GM23338 (cell line): ENCODE results near the gene MT1A. TPM values are rescaled to one million over a fixed set of nuclear protein-coding genes. Genes with fewer than 3 reads are reported as not detected.

ENCODE experiments used
- ATAC-seq: fragments of 200-7000 bp; cut with Tn5 transposase; 3 replicates; pipeline ENCODE4 v1.9.1; 2020
- DNase-seq: peaks from one replicate; pipeline ENCODE4 v3.0.0-alpha.2; 2015; ENCODE audit warnings: low spot score
- H2AFZ ChIP-seq: fragments of 200-600 bp; sonication (generic); 2 replicates; pipeline ENCODE4 v1.8.0; 2016; ENCODE audit warnings: antibody characterized with exemption, mild to moderate bottlenecking, moderate library complexity
- H3F3A ChIP-seq: fragments of 200-600 bp; sonication (generic); replicated peaks from 2 replicates; pipeline ENCODE4 v1.8.0; 2017; ENCODE audit warnings: antibody characterized with exemption, mixed run types, low read depth
- H3K27ac ChIP-seq: fragments of 200-600 bp; sonication (generic); 2 replicates; pipeline ENCODE4 v1.6.1; 2016; ENCODE audit warnings: low read depth
- H3K27me3 ChIP-seq: fragments of 200-600 bp; sonication (generic); 2 replicates; pipeline ENCODE4 v1.8.0; 2016; ENCODE audit warnings: mild to moderate bottlenecking, mixed run types, moderate library complexity; ENCODE audit not compliant: insufficient read depth
- H3K36me3 ChIP-seq: fragments of 200-600 bp; sonication (generic); 2 replicates; pipeline ENCODE4 v1.8.0; 2016; ENCODE audit warnings: mild to moderate bottlenecking; ENCODE audit not compliant: insufficient read depth
- H3K4me1 ChIP-seq: fragments of 200-600 bp; sonication (generic); 2 replicates; pipeline ENCODE4 v1.8.0; 2016; ENCODE audit warnings: mild to moderate bottlenecking, moderate library complexity; ENCODE audit not compliant: insufficient read depth
- H3K4me2 ChIP-seq: fragments of 200-600 bp; sonication (generic); 2 replicates; pipeline ENCODE4 v1.7.1; 2017; ENCODE audit warnings: mixed run types
- H3K4me3 ChIP-seq: fragments of 200-600 bp; sonication (generic); 2 replicates; pipeline ENCODE4 v1.6.1; 2016; ENCODE audit warnings: mixed run types
- H3K79me2 ChIP-seq: fragments of 200-600 bp; sonication (generic); replicated peaks from 2 replicates; pipeline ENCODE4 v1.8.0; 2017; ENCODE audit warnings: mild to moderate bottlenecking; ENCODE audit not compliant: insufficient read depth
- H3K9me2 ChIP-seq: fragments of 200-600 bp; sonication (generic); 2 replicates; pipeline ENCODE4 v1.8.0; 2017; ENCODE audit not compliant: insufficient read depth
- H4K20me1 ChIP-seq: fragments of 200-600 bp; sonication (generic); replicated peaks from 2 replicates; pipeline ENCODE4 v1.8.0; 2017; ENCODE audit warnings: mild to moderate bottlenecking; ENCODE audit not compliant: insufficient read depth
- H3K27ac Mint-ChIP-seq: 2 replicates; pipeline ENCODE4 v1.8.0; 2020; ENCODE audit warnings: inconsistent platforms, mild to moderate bottlenecking, moderate library complexity, mixed read lengths
- H3K27me3 Mint-ChIP-seq: 3 replicates; pipeline ENCODE4 v1.8.0; 2022; ENCODE audit warnings: low read depth, mild to moderate bottlenecking, moderate library complexity, mixed read lengths, inconsistent platforms; ENCODE audit not compliant: insufficient read depth, poor library complexity
- H3K36me3 Mint-ChIP-seq: 3 replicates; pipeline ENCODE4 v1.8.0; 2021; ENCODE audit warnings: low read depth, mild to moderate bottlenecking, inconsistent platforms, moderate library complexity, mixed read lengths
- H3K4me1 Mint-ChIP-seq: 3 replicates; pipeline ENCODE4 v1.8.0; 2020; ENCODE audit warnings: mild to moderate bottlenecking, inconsistent platforms, mixed read lengths
- H3K4me3 Mint-ChIP-seq: 3 replicates; pipeline ENCODE4 v1.8.0; 2021; ENCODE audit warnings: moderate library complexity, mild to moderate bottlenecking, inconsistent platforms, mixed read lengths
- H3K9me3 Mint-ChIP-seq: 3 replicates; pipeline ENCODE4 v1.8.0; 2020; ENCODE audit warnings: moderate library complexity, mild to moderate bottlenecking, inconsistent platforms, mixed read lengths
- EZH2 ChIP-seq: fragments of 200-600 bp; sonication (generic); IDR thresholded peaks from one replicate; pipeline ENCODE4 v1.8.0; 2017; ENCODE audit warnings: antibody characterized with exemption, mild to moderate bottlenecking, low read depth; ENCODE audit not compliant: unreplicated experiment
- NANOG ChIP-seq: IDR thresholded peaks from 2 replicates; pipeline ENCODE4 v1.6.1; 2016; ENCODE audit warnings: antibody characterized with exemption, borderline replicate concordance
- ZNF331 ChIP-seq: fragments of 250-450 bp; sonication (Bioruptor Pico); IDR thresholded peaks from 2 replicates; pipeline ENCODE4 v1.5.0; 2020; ENCODE audit warnings: low read depth, mild to moderate bottlenecking, moderate library complexity
- polyA plus RNA-seq: library from polyadenylated mRNA; unstranded; fragments of >200 nt; fragmentation: Nextera tagmentation; extraction: Ambion mirVana; gene quantifications from 2 replicates; pipeline ENCODE4 v1.2.1, GENCODE V29; 2016
- total RNA-seq: library from RNA; depleted of rRNA; stranded (reverse); fragments of >200 nt; shearing (Covaris generic); gene quantifications from 2 replicates; pipeline ENCODE4 v1.2.3, GENCODE V29; 2014
- TF ChIP-seq, protein P1 (sequence below): IDR thresholded peaks from one replicate; pipeline ENCODE4 v1.6.1; 2018; ENCODE audit warnings: antibody characterized with exemption; ENCODE audit not compliant: unreplicated experiment
- TF ChIP-seq, protein P2 (sequence below): IDR thresholded peaks from 2 replicates; pipeline ENCODE4 v1.6.1; 2016; ENCODE audit warnings: antibody characterized with exemption

MT1A gene
- total and polyA plus RNA-seq, 2 experiments from 2014 or later, result 2.5 TPM; not detected in 1

DNA sequence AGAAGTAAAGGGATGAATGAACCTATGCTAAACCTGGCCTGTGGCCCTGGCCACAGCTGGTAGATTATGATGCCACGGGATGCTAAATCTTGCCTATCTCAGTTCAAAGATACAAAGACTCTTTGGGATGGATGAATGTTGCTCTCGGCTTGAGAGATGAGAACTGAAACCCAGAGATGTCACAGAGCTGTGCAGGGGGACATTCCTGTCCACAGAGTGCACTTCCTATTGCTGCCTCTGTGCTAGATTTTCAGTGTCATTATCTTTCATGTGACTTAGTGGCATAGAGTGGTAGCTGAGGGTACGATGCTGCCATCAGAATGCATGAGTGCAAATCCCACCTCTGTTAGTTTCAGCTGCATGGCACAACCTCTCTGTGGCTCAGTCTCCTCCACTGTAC, 8.3 kb upstream of the MT1A start:
- Histone ChIP-seq H3K4me2 (no peak overlapping the region), H3K4me1 (peaks cover 22% of the 10 kb centered on the region; the same call in 1 of the 2 replicates), H3K4me3 (no peak overlapping the region), H3K27ac (no peak overlapping the region), H3K27me3 (peaks cover 100% of the 10 kb centered on the region), H3K79me2 (no peaks in the 10 kb centered on the region), H3K9me2 (no peaks in the 10 kb centered on the region), H4K20me1 (peaks cover 19% of the 10 kb centered on the region), H2AFZ (no peak overlapping the region), H3K36me3 (no peaks in the 10 kb centered on the region), H3F3A (peaks cover 9% of the 10 kb centered on the region; the same call in 1 of the 2 replicates)
- peak; percentile 33 for TF ChIP-seq EZH2
- TF ChIP-seq NANOG, result no peak
- H3K27me3 Mint-ChIP-seq, result peaks cover 99% of the 10 kb centered on the region
- H3K27ac Mint-ChIP-seq, result no peak overlapping the region
- no peak overlapping the region for H3K4me3 Mint-ChIP-seq
- H3K36me3 Mint-ChIP-seq, result peaks cover 14% of the 10 kb centered on the region; the same call in 2 of the 3 replicates
- no peaks in the 10 kb centered on the region; the same call in 2 of the 3 replicates for H3K9me3 Mint-ChIP-seq
- DNase-seq (no peak), ATAC-seq (no peak)
- peaks cover 28% of the 10 kb centered on the region for H3K4me1 Mint-ChIP-seq

DNA sequence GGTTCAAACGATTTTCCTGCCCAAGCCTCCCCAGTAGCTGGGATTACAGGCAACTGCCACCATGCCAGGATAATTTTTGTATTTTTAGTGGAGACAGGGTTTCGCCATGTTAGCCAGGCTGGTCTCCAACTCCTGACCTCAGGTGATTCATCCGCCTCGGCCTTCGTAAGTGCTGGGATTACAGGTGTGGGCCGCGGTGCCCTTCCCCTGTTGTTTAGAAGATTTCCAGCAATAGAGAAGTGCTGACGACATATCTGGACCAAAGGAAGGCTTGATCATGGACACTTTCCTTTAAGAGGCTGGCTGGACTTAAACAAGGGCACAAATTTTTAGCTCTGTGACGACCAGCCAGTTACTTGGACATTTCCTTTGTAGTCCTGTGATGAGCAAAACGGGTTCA, 7.3 kb upstream of the MT1A start:
- H3K27ac ChIP-seq, result no peak overlapping the region
- H3K27me3 ChIP-seq, result peaks cover 100% of the 10 kb centered on the region
- Mint-ChIP-seq H3K27ac (no peak overlapping the region), H3K4me1 (peaks cover 27% of the 10 kb centered on the region), H3K27me3 (peaks cover 100% of the 10 kb centered on the region), H3K9me3 (no peaks in the 10 kb centered on the region; the same call in 2 of the 3 replicates), H3K36me3 (peaks cover 12% of the 10 kb centered on the region; the same call in 2 of the 3 replicates), H3K4me3 (peak overlapping the region; percentile 76; the same call in 2 of the 3 replicates)
- H3K4me1 ChIP-seq, result peaks cover 14% of the 10 kb centered on the region; the same call in 1 of the 2 replicates
- H3K4me3 ChIP-seq, result no peak overlapping the region; the same call in 1 of the 2 replicates
- TF ChIP-seq, protein P1, sequence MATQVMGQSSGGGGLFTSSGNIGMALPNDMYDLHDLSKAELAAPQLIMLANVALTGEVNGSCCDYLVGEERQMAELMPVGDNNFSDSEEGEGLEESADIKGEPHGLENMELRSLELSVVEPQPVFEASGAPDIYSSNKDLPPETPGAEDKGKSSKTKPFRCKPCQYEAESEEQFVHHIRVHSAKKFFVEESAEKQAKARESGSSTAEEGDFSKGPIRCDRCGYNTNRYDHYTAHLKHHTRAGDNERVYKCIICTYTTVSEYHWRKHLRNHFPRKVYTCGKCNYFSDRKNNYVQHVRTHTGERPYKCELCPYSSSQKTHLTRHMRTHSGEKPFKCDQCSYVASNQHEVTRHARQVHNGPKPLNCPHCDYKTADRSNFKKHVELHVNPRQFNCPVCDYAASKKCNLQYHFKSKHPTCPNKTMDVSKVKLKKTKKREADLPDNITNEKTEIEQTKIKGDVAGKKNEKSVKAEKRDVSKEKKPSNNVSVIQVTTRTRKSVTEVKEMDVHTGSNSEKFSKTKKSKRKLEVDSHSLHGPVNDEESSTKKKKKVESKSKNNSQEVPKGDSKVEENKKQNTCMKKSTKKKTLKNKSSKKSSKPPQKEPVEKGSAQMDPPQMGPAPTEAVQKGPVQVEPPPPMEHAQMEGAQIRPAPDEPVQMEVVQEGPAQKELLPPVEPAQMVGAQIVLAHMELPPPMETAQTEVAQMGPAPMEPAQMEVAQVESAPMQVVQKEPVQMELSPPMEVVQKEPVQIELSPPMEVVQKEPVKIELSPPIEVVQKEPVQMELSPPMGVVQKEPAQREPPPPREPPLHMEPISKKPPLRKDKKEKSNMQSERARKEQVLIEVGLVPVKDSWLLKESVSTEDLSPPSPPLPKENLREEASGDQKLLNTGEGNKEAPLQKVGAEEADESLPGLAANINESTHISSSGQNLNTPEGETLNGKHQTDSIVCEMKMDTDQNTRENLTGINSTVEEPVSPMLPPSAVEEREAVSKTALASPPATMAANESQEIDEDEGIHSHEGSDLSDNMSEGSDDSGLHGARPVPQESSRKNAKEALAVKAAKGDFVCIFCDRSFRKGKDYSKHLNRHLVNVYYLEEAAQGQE, result no peak
- peak; percentile 62 for TF ChIP-seq EZH2
- H3K36me3 ChIP-seq, result no peaks in the 10 kb centered on the region
- H3K4me2 ChIP-seq, result no peak overlapping the region
- H2AFZ ChIP-seq, result no peak overlapping the region
- H3F3A ChIP-seq, result peaks cover 4% of the 10 kb centered on the region; the same call in 1 of the 2 replicates
- no peaks in the 10 kb centered on the region for H3K9me2 ChIP-seq
- DNase-seq (no peak), ATAC-seq (no peak)
- peaks cover 19% of the 10 kb centered on the region for H4K20me1 ChIP-seq
- no peaks in the 10 kb centered on the region for H3K79me2 ChIP-seq

DNA sequence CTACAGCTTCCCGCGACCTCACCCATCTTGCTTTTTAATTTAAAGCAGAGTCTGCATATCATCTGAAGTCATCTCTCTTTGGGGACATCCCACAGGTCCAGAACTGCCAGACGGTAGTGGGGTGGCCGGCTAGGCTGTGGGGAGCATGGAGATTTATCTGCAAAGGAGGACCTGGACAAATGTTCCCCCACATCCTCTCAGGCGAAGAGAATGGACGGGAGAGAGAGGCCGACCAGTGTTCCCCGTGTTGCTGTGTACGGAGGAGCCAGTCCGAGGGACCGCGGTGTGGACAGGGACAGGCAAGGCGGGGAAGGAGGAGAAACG, 6.7 kb upstream of the MT1A start:
- Mint-ChIP-seq H3K9me3 (no peaks in the 10 kb centered on the region; the same call in 2 of the 3 replicates), H3K4me3 (peak overlapping the region; percentile 76), H3K4me1 (peaks cover 26% of the 10 kb centered on the region), H3K27ac (no peak overlapping the region), H3K36me3 (peaks cover 6% of the 10 kb centered on the region; the same call in 2 of the 3 replicates), H3K27me3 (peaks cover 100% of the 10 kb centered on the region)
- Histone ChIP-seq H2AFZ (no peak overlapping the region; the same call in 1 of the 2 replicates), H4K20me1 (peaks cover 19% of the 10 kb centered on the region), H3K36me3 (no peaks in the 10 kb centered on the region), H3F3A (peaks cover 4% of the 10 kb centered on the region; the same call in 1 of the 2 replicates), H3K27me3 (peaks cover 100% of the 10 kb centered on the region), H3K79me2 (no peaks in the 10 kb centered on the region), H3K4me1 (peaks cover 14% of the 10 kb centered on the region; the same call in 1 of the 2 replicates), H3K4me2 (peak overlapping the region; percentile 85), H3K4me3 (peak overlapping the region; percentile 60), H3K9me2 (no peaks in the 10 kb centered on the region), H3K27ac (no peak overlapping the region)
- DNase-seq (no peak), ATAC-seq (no peak)
- TF ChIP-seq, protein P2, sequence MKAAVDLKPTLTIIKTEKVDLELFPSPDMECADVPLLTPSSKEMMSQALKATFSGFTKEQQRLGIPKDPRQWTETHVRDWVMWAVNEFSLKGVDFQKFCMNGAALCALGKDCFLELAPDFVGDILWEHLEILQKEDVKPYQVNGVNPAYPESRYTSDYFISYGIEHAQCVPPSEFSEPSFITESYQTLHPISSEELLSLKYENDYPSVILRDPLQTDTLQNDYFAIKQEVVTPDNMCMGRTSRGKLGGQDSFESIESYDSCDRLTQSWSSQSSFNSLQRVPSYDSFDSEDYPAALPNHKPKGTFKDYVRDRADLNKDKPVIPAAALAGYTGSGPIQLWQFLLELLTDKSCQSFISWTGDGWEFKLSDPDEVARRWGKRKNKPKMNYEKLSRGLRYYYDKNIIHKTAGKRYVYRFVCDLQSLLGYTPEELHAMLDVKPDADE, result no peak
- no peak for TF ChIP-seq ZNF331 (CRISPR knock-in tag)
